H1 (cell line): ENCODE measurements around the gene TRAPPC2. TPM values are rescaled to one million over a fixed set of nuclear protein-coding genes. Genes with fewer than 3 reads are reported as not detected.

Source experiments
- polyA plus RNA-seq, 7 experiments: library from polyadenylated mRNA; depleted of rRNA in 3 of 7; stranded (reverse) in 5 of 7; unstranded in 2 of 7; fragments of >200 nt in 5 of 7; fragments of 200-250 nt in 2 of 7; gene quantifications; 1 replicate in 5 of 7; 2 replicates in 1 of 7; 4 replicates in 1 of 7; pipeline versions ENCODE4 v1.2.1 to v1.2.3, GENCODE V29; 2011 to 2013; ENCODE audit warnings: missing spikeins in 2 of 7, mixed read lengths in 2 of 7
- total RNA-seq: library from RNA; stranded (reverse); fragmentation: NEBNext Ultra II Directional; extraction: Animal tissue kit (Norgen Biotek cat#: 25700); gene quantifications from 2 replicates; pipeline ENCODE4 v1.2.1, GENCODE V29; 2021

The TRAPPC2 gene
- total and polyA plus RNA-seq, 2 of the 8 experiments (the other 6 are each of a cell fraction or from before 2014, with no cell fraction given): 6.7 to 10.8 TPM

Other genes with a start within 250 kb of the TRAPPC2 start
- 0.93 and 1.0 TPM in 2 replicates for gene EGFL6, start 165.0 kb downstream of the TRAPPC2 start, total RNA-seq
- 1.1 TPM in 2 replicates for gene EGFL6, start 165.0 kb downstream of the TRAPPC2 start, polyA plus RNA-seq (2011; rRNA removed)
- 2.0 and 3.2 TPM in 2 replicates for gene TCEANC, start 81.5 kb downstream of the TRAPPC2 start, total RNA-seq
- 0.47 and 0.88 TPM in 2 replicates for gene TCEANC, start 81.5 kb downstream of the TRAPPC2 start, polyA plus RNA-seq (2011; rRNA removed)
- gene RAB9A, start 45.5 kb downstream of the TRAPPC2 start, total RNA-seq: 29.4 and 34.0 TPM in 2 replicates
- 12.4 and 21.8 TPM in 2 replicates for gene RAB9A, start 45.5 kb downstream of the TRAPPC2 start, polyA plus RNA-seq (2011; rRNA removed)
- gene OFD1, start 128 bp upstream of the TRAPPC2 start, total RNA-seq: 21.4 and 23.4 TPM in 2 replicates
- 8.0 and 9.0 TPM in 2 replicates for gene OFD1, start 128 bp upstream of the TRAPPC2 start, polyA plus RNA-seq (2011; rRNA removed)
- gene GPM6B, start 82.5 kb upstream of the TRAPPC2 start, total RNA-seq: 123 and 132 TPM in 2 replicates
- gene GPM6B, start 82.5 kb upstream of the TRAPPC2 start, polyA plus RNA-seq (2011; rRNA removed): 175 and 179 TPM in 2 replicates